ENCODE results near the gene SLC16A3.

The SLC16A3 gene

DNA sequence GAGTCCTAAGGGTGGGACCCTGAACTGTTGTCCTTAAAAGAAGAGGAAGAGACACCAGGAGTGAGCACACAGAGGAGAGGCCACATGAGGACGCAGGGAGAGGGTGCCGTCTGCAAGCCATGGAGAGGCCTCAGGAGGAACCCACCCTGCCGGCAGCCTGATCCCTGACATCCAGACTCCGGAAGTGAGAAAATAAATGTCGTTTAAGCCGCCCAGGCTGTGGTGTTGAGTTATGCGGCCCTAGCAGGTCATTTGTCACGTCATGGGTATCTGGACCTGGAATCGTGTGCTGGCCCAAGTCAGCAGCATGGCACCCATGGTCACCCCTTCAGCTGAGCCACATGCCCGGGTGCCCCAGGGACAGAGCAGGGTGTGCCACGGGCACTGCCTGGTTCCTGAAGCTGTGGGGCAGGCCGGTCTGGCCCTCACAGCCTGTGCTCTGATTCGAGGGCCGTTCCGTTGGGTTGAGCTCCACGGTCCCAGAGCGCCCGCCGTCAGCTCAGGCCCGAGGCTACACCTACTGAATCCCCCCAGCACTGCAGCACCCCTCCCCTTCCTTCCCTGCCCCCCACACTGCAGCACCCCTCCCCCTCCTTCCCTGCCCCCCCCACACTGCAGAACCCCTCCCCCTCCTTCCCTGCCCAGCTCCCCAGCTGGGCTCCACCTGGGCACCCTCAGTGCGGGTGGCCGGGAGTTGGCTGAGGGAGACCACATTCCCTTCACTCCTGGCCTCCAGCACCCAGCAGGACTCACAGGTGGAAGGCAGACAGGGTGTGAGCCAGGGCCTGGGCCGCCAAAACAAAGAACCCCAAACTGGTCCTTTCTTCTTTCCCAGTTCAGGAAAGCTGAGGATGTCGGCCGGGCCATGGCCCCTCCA lies 13.5 kb upstream of the SLC16A3 start:
- no peak overlapping the region for H3K4me3 ChIP-seq (ENCODE audit: low read length)
- DNase-seq (ENCODE audit: low read depth): no peak
- TF ChIP-seq, protein P1, sequence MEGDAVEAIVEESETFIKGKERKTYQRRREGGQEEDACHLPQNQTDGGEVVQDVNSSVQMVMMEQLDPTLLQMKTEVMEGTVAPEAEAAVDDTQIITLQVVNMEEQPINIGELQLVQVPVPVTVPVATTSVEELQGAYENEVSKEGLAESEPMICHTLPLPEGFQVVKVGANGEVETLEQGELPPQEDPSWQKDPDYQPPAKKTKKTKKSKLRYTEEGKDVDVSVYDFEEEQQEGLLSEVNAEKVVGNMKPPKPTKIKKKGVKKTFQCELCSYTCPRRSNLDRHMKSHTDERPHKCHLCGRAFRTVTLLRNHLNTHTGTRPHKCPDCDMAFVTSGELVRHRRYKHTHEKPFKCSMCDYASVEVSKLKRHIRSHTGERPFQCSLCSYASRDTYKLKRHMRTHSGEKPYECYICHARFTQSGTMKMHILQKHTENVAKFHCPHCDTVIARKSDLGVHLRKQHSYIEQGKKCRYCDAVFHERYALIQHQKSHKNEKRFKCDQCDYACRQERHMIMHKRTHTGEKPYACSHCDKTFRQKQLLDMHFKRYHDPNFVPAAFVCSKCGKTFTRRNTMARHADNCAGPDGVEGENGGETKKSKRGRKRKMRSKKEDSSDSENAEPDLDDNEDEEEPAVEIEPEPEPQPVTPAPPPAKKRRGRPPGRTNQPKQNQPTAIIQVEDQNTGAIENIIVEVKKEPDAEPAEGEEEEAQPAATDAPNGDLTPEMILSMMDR (IDR thresholded peaks at IDR 0.05; ENCODE audit: insufficient read depth, low read depth, low read length, missing control alignments): no peak

DNA sequence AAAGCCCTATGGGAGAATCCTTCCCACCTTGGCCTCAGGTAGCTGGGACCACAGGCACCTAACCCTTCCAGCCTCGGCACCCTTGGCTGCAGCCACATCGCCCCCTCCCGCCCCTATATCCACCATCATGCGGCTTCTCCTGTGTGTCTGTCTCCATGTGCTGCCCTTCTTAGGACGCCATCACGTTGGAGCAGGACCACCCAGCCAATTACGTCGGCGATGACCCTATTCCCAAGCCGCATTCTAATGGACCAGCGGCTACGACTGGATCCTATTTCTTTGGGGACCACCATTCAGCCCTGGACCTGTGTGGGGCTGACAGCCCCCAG lies 12.9 kb upstream of the SLC16A3 start:
- DNase-seq (ENCODE audit: low read depth): no peak
- TF ChIP-seq, protein P1 (IDR thresholded peaks at IDR 0.05; ENCODE audit: insufficient read depth, low read depth, low read length, missing control alignments): no peak
- H3K4me3 ChIP-seq (ENCODE audit: low read length): no peak overlapping the region

DNA sequence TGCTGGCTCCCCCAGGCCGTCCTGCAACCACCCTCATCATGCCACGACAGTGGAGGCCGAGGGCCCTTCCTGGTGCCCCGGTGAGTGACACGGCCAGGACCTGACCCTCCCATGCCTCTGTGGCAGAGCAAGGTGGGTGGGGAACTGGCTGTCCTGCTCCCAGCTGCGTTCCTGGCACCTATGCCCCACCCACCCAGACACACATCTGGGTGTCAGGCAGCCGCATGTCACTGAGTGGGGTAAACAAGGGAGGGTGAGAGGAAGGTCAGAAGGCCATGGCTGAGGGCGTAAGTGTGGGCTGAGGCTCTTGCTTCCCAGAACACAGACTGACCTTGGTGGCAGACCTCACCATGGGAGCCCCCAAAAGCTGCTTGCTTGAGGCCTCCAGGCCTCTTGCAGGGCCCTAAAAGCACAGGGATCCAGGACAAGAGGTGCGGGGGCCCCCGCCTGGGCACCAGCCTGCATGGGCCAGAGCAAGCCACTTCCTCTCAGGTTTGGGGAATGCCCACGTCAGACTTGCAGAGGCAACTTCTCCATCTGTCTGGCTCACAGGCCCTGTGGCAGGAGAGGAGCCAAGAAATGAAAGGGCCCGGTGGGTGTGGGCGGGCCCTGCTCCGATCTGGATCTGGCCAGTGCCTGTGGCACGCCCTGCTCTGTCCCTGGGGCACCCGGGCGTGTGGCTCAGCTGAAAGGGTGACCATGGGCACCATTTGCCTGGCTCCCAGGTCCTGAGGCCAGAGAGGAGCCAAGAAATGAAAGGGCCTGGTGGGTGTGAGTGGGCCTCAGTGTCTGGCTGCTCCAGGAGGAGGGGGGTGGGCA lies 12.3 kb upstream of the SLC16A3 start:
- peak; percentile 82 for DNase-seq (ENCODE audit: low read depth)
- TF ChIP-seq, protein P1 (IDR thresholded peaks at IDR 0.05; ENCODE audit: insufficient read depth, low read depth, low read length, missing control alignments): no peak
- no peak overlapping the region for H3K4me3 ChIP-seq (ENCODE audit: low read length)

DNA sequence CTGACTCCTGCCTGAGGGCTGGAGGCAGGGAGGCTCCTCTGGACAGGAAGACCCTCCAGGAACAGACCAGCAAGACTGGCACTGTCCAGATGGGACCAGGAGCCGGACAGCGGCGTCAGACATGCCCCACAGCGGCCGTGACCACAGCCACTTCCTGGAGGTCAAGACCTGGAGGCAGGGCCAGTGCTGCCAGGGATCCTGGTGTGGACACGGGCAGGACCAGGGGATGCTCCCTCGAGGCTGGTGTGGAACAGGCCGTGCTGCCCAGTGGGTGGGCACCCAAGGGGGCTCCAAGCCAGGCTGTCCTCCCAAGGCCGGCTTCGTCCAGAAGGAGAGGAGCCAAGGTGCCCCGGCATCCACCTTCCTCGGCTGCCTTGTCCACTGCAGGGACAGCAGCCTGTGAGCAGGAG lies 11.7 kb upstream of the SLC16A3 start:
- TF ChIP-seq, protein P1 (IDR thresholded peaks at IDR 0.05; ENCODE audit: insufficient read depth, low read depth, low read length, missing control alignments): no peak
- no peak overlapping the region for H3K4me3 ChIP-seq (ENCODE audit: low read length)

DNA sequence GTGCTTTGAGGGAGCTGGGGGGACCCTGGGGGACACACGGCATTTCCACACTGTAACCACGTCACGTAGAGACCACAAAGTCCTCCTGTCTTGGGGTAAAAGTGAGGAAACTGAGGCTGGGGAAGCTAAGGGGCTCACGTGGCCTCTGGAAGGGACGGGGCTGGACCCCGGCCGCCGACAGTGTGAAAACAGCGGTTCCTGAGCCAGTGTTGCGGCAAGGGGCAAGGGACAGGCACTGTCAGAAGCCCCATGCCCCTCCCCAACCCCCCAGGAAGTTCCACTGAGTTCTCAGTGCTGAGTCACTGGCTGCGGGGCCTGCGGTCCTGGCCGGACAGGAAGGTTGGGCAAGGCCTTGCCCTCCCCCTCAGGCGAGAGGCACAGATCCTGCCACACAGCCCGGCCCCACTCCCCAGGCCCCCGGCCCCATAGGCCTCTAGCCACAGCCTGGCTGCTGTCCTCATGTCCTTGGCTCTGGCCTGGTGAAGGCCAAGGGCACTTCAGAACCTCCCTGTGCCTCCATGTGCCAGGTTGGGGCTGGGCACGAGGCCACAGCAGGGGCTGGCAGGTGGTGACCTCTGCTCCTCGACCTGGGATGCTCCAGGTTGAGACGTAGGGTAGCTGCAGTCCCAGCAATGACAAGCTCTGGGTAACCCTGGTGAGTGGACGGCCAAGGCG lies 11.2 kb upstream of the SLC16A3 start:
- no peak overlapping the region for H3K4me3 ChIP-seq (ENCODE audit: low read length)
- TF ChIP-seq, protein P1 (IDR thresholded peaks at IDR 0.05; ENCODE audit: insufficient read depth, low read depth, low read length, missing control alignments): no peak
- peak; percentile 67 for DNase-seq (ENCODE audit: low read depth)

More for the DNA sequence above, 11.7 kb upstream of the SLC16A3 start:
- DNase-seq (ENCODE audit: low read depth): no peak

DNA sequence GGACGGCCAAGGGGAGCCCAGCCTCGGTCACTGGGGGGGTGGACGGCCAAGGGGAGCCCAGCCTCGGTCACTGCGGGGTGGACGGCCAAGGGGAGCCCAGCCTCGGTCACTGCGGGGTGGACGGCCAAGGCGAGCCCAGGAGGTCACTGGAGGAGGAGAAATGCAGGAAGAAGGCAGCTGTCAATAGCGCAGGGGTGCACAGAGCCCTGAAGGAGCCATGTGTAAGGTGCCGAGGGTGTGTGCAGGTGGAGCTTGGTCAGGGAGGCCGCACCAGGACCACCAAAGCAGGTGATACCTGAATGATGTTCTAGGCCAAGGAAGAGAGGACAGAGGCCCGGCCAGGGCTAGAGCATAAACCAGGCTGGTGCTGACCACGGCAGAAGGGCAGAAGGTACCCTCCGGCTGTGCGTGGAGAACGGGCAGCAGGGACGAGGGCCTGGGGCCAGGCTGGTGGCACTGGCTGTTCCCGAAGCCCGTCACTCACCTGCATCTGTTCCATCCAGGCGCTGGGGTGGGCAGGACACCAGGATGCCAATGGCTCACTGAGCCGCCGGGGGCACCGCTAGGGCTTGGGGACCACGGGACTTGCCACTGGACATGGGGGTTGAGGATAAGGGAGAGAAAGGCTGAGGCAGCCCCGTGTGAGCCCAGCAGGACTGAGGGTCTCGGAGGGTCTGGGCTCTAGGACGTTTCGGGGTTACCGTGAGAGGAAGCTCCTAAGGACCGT lies 10.3 kb upstream of the SLC16A3 start:
- DNase-seq (ENCODE audit: low read depth): no peak

More for the DNA sequence above, 10.3 kb upstream of the SLC16A3 start:
- TF ChIP-seq, protein P1 (IDR thresholded peaks at IDR 0.05; ENCODE audit: insufficient read depth, low read depth, low read length, missing control alignments): no peak
- H3K4me3 ChIP-seq (ENCODE audit: low read length): no peak overlapping the region
